HepG2 (cell line): Measurements from ENCODE around the gene TRERF1. TPM values are rescaled to one million over a fixed set of nuclear protein-coding genes. Genes with fewer than 3 reads are reported as not detected.

Experiments used
- ATAC-seq: fragments of 200-7000 bp; cut with Tn5 transposase; 3 replicates; pipeline ENCODE4 v1.9.1; 2020; ENCODE audit warnings: mild to moderate bottlenecking, moderate library complexity
- BruUV-seq: library from RNA; stranded (reverse); fragments of 400-500 nt; replicated peaks from 2 replicates; lab custom pipeline; 2021; lab: Mats Ljungman, UMichigan
- CTCF ChIA-PET: fragments of 300-600 bp; formaldehyde crosslinking; extraction: SDS; loops from one replicate; lab custom pipeline; 2021; ENCODE audit warnings: low total read pairs, inconsistent platforms, low intra/inter-chr PET ratio; lab: Yijun Ruan, JAX
- POLR2A ChIA-PET: fragments of 350-600 bp; sonication (Branson Sonifier 250); formaldehyde crosslinking; loops from one replicate; lab custom pipeline; 2020; ENCODE audit warnings: antibody characterized with exemption, inconsistent platforms; lab: Yijun Ruan, JAX
- DNase-seq: peaks from one replicate; pipeline ENCODE4 v3.0.0-alpha.2; 2015; ENCODE audit warnings: low spot score
- FAIRE-seq: peaks from 3 replicates; lab custom pipeline; 2011; peaks lifted over from hg19 to GRCh38; lab: Jason Lieb, UNC
- H2AFZ ChIP-seq: one replicate; pipeline ENCODE4 v1.6.1; 2011; ENCODE audit warnings: low read length, inconsistent platforms
- H3K27ac ChIP-seq: fragments of 300-600 bp; 3 replicates; pipeline ENCODE4 v1.8.0; 2011; ENCODE audit warnings: mixed run types, mild to moderate bottlenecking, mixed read lengths, low read length, inconsistent platforms; ENCODE audit not compliant: insufficient read depth; ENCODE audit errors: extremely low read length
- H3K27me3 ChIP-seq, 2 experiments: fragments of 200-600 bp in 1 of 2; 2 replicates in 1 of 2; 3 replicates in 1 of 2; pipeline versions ENCODE4 v1.6.0 to v1.8.0; 2011; ENCODE audit warnings: low read length in 2 of 2, mild to moderate bottlenecking in 2 of 2, moderate library complexity in 2 of 2, inconsistent platforms in 1 of 2; ENCODE audit not compliant: insufficient read depth in 2 of 2, control insufficient read depth in 1 of 2
- H3K36me3 ChIP-seq, 2 experiments: fragments of 200-600 bp in 1 of 2; replicated peaks in 1 of 2; 2 replicates in 1 of 2; 3 replicates in 1 of 2; pipeline versions ENCODE4 v1.5.1 to v1.8.0; 2011; ENCODE audit warnings: low read length in 2 of 2, inconsistent platforms in 1 of 2; ENCODE audit not compliant: insufficient read depth in 2 of 2, control insufficient read depth in 1 of 2
- H3K4me1 ChIP-seq: 2 replicates; pipeline ENCODE4 v1.5.1; 2012; ENCODE audit warnings: low read length, inconsistent platforms; ENCODE audit not compliant: insufficient read depth
- H3K4me2 ChIP-seq: 2 replicates; pipeline ENCODE4 v1.6.0; 2011; ENCODE audit warnings: low read depth, low read length, inconsistent platforms
- H3K4me3 ChIP-seq, 3 experiments: fragments of 200-600 bp in 1 of 3; sonication (generic), shearing (Covaris generic) in 1 of 3; replicated peaks in 1 of 3; 2 replicates each; pipeline ENCODE4 v1.5.1; 2011 to 2016; ENCODE audit warnings: low read length in 3 of 3, inconsistent platforms in 2 of 3, low read depth in 2 of 3, mild to moderate bottlenecking in 2 of 3, control low read depth in 1 of 3, mixed read lengths in 1 of 3; ENCODE audit not compliant: insufficient read depth in 1 of 3
- H3K79me2 ChIP-seq: one replicate; pipeline ENCODE4 v1.6.1; 2011; ENCODE audit warnings: low read length, inconsistent platforms; ENCODE audit not compliant: insufficient read depth
- H3K9ac ChIP-seq: 2 replicates; pipeline ENCODE4 v1.6.0; 2011; ENCODE audit warnings: mild to moderate bottlenecking, low read depth, low read length, inconsistent platforms; ENCODE audit not compliant: insufficient read depth
- H3K9me3 ChIP-seq: 2 replicates; pipeline ENCODE4 v1.5.1; 2012; ENCODE audit warnings: mild to moderate bottlenecking, low read length
- H4K20me1 ChIP-seq: 2 replicates; pipeline ENCODE4 v1.6.0; 2011; ENCODE audit warnings: inconsistent platforms, mild to moderate bottlenecking, low read length, moderate library complexity; ENCODE audit not compliant: insufficient read depth
- TOPORS ChIP-seq: sonication (generic); formaldehyde crosslinking; IDR thresholded peaks from 2 replicates; pipeline ENCODE4 v1.8.0; 2023; ENCODE audit warnings: mild to moderate bottlenecking, missing genetic modification reagents
- ZNF331 ChIP-seq: sonication (generic); formaldehyde crosslinking; IDR thresholded peaks from 2 replicates; pipeline ENCODE4 v1.4.0; 2020; ENCODE audit warnings: missing genetic modification reagents
- WGBS: methylation state at CpG from one replicate; pipeline ENCODE4 v1.1.6; 2017; ENCODE audit warnings: low lambda C conversion rate; 5-methylcytosine and 5-hydroxymethylcytosine counted together
- in situ Hi-C: cut with HindIII; loops from 2 replicates; pipeline ENCODE4 v1.10.0; 2017; ENCODE audit warnings: low pct_unique_long_range_greater_than_20kb; ENCODE audit not compliant: extremely low pct_ligation_motif_present
- intact Hi-C: fragments of 100-400 bp; cut with micrococcal nuclease; formaldehyde crosslinking; loops from one replicate; pipeline ENCODE4 v1.10.0; 2022; ENCODE audit not compliant: unreplicated experiment
- polyA plus RNA-seq, 8 experiments: library from polyadenylated mRNA; depleted of rRNA in 3 of 8; stranded (reverse) in 7 of 8; unstranded in 1 of 8; fragments of >200 nt; fragmentation: Illumina TruSeq in 4 of 8; extraction: Trizol in 4 of 8; gene quantifications; 2 replicates each; pipeline versions ENCODE4 v1.2.1 to v1.2.3, GENCODE V29; 2011 to 2016; ENCODE audit warnings: low read depth in 4 of 8, missing spikeins in 1 of 8, mixed read lengths in 1 of 8; ENCODE audit not compliant: insufficient read depth in 1 of 8
- total RNA-seq, 5 experiments: library from RNA; depleted of rRNA; stranded (reverse); fragments of >200 nt; fragmentation: Illumina TruSeq; extraction: Trizol; gene quantifications; 2 replicates each; pipeline ENCODE4 v1.2.3, GENCODE V29; 2016; ENCODE audit warnings: low read depth in 1 of 5

TRERF1 gene
- total and polyA plus RNA-seq, 2 of the 13 experiments (the other 11 are each of a cell fraction or from before 2014, with no cell fraction given) = 0.02 TPM; not detected in 1

DNA sequence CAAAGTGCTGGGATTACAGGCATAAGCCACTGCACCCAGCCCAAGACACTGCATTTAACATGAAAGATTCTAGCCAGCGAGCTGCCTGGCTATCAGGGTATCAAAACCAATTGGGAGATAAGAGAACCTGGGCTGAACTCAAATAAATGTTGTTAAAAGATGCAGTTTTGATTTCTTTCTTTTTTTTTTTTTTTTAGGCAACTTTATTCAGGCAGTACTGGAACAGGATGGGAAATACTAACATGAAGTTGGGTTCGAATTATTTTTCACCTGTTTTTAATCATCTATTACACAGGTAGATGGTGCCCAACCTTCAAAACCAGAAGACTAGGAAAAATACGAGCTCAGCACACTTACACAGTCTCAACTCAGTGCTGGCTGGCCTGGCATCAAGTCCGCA is 63.7 kb downstream of the TRERF1 start:
- peaks cover 4 to 53% of the 10 kb centered on the region in 2 experiments; a peak in 4 of 5 replicates for H3K27me3 ChIP-seq
- H3K4me1 ChIP-seq = 0 out of 2 replicates have a peak, but pooled peaks cover under 1% of the 10 kb centered on the region
- POLR2A ChIA-PET = no interaction called here
- no peak for DNase-seq
- H4K20me1 ChIP-seq = no peaks in the 10 kb centered on the region
- no peak overlapping the region for H2AFZ ChIP-seq
- TF ChIP-seq ZNF331 (CRISPR knock-in tag) = no peak
- in situ Hi-C loops (no loop called here), intact Hi-C loops (no loop called here)
- CTCF ChIA-PET = no interaction called here
- no peak for ATAC-seq
- H3K36me3 ChIP-seq = no peaks in the 10 kb centered on the region
- BruUV-seq = no TSS peak
- H3K4me2 ChIP-seq = no peak overlapping the region
- H3K9me3 ChIP-seq = no peaks in the 10 kb centered on the region
- no peak overlapping the region for H3K27ac ChIP-seq
- no peak overlapping the region for H3K4me3 ChIP-seq
- 24% methylated on average over 4 of the region's 4 CpGs for WGBS
- H3K9ac ChIP-seq = no peak overlapping the region
- no peak for FAIRE-seq
- H3K79me2 ChIP-seq = no peaks in the 10 kb centered on the region

DNA sequence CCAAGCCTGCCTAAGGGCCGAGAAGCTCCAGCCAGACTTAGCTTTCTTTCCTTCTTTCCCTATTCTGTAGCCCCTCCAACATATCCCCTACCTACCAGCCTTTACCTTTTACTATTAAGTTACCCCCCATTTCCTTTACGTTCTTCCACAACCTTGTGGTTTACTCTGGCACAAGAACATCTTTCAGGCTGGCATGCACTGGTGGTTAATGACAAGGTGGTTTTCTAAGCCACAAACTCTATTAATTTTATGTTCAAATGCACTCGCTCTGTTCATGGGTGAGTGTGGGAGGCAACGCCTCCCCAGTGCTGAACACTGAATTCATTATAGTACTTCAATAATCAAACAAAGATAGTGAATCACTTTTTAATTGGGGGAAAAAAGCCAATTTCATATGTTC is 64.4 kb downstream of the TRERF1 start:
- Histone ChIP-seq H2AFZ (no peak overlapping the region), H4K20me1 (no peaks in the 10 kb centered on the region), H3K4me1 (no peaks in the 10 kb centered on the region), H3K27me3 (peaks cover 4 to 53% of the 10 kb centered on the region in 2 experiments; a peak in 4 of 5 replicates), H3K36me3 (no peaks in the 10 kb centered on the region), H3K4me3 (no peak overlapping the region), H3K27ac (no peak overlapping the region), H3K9me3 (no peaks in the 10 kb centered on the region), H3K4me2 (no peak overlapping the region), H3K9ac (no peak overlapping the region), H3K79me2 (no peaks in the 10 kb centered on the region)
- FAIRE-seq (no peak), DNase-seq (no peak), ATAC-seq (no peak)
- CTCF ChIA-PET = no interaction called here
- in situ Hi-C loops = no loop called here
- intact Hi-C loops = no loop called here
- BruUV-seq = no TSS peak
- no peak for TF ChIP-seq TOPORS (CRISPR knock-in tag)
- 17% methylated on average over 4 of the region's 4 CpGs for WGBS
- POLR2A ChIA-PET = no interaction called here
